C4-2B (cell line): Measurements from ENCODE around the gene FNIP2.

ENCODE experiments used
- ZFX ChIP-seq: fragments of 450-650 bp; IDR thresholded peaks from 2 replicates; pipeline ENCODE4 v1.6.1; 2017
- TF ChIP-seq, protein P1 (sequence below): fragments of 450-650 bp; conservative IDR thresholded peaks from 2 replicates; pipeline ENCODE4 v1.5.1; 2017; ENCODE audit warnings: mild to moderate bottlenecking

DNA sequence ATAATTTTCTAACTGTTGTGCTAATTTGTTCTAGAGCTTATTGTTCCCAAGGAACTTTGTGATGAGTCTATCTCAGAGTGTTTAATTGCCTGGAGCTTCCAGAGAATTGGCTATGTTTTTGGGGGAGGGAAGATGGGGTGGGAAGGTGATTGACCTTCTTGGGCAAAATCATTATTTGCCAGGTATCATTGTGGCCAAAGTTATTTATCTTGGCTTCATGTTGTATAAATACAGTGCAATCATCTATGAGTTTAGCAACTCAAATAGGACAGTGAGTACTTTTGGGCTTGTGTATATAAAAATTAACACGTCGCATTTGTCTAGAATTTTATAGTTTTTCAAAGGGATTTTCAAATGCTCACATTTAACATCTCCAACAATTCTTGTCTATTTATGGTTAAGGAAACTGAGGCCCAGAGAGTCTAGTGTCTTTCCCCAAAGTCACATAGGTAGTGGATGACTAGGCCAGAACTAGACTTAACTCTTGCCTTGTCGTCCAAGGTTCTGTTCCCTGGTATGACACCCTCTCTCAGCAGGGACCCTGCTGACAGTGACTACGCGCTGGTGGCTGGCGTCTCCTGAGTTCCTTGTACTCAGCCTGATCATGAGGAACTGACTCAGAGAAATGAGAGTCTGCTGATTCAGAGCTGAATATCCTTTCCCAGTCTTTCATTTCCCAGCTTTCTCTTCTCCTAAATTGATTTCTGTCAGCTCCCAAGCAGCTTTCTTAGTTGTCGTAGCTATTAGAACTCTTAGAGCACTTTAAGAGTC, 27.7 kb downstream of the FNIP2 start:
- TF ChIP-seq, protein P1, sequence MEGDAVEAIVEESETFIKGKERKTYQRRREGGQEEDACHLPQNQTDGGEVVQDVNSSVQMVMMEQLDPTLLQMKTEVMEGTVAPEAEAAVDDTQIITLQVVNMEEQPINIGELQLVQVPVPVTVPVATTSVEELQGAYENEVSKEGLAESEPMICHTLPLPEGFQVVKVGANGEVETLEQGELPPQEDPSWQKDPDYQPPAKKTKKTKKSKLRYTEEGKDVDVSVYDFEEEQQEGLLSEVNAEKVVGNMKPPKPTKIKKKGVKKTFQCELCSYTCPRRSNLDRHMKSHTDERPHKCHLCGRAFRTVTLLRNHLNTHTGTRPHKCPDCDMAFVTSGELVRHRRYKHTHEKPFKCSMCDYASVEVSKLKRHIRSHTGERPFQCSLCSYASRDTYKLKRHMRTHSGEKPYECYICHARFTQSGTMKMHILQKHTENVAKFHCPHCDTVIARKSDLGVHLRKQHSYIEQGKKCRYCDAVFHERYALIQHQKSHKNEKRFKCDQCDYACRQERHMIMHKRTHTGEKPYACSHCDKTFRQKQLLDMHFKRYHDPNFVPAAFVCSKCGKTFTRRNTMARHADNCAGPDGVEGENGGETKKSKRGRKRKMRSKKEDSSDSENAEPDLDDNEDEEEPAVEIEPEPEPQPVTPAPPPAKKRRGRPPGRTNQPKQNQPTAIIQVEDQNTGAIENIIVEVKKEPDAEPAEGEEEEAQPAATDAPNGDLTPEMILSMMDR: no peak
- TF ChIP-seq ZFX: no peak
